K562 (cell line): ENCODE data around the gene SPATA19. TPM values are rescaled to one million over a fixed set of nuclear protein-coding genes. Genes with fewer than 3 reads are reported as not detected.

Experiments used
- ATAC-seq: fragments of 200-7000 bp; cut with Tn5 transposase; 3 replicates; pipeline ENCODE4 v1.9.1; 2020; ENCODE audit warnings: moderate library complexity
- BruUV-seq: library from RNA; stranded (reverse); fragments of 400-500 nt; replicated peaks from 2 replicates; lab custom pipeline; 2021; lab: Mats Ljungman, UMichigan
- CTCF ChIA-PET: fragments of 300-600 bp; formaldehyde crosslinking; extraction: SDS; loops from one replicate; lab custom pipeline; 2021; ENCODE audit warnings: low intra/inter-chr PET ratio; lab: Yijun Ruan, JAX
- POLR2A ChIA-PET: fragments of 300-600, 350-650 bp; sonication (Branson Sonifier 250); formaldehyde crosslinking; extraction: SDS; loops from one replicate; lab custom pipeline; 2021; ENCODE audit warnings: antibody characterized with exemption, inconsistent platforms; lab: Yijun Ruan, JAX
- DNase-seq, 4 experiments: peaks; one replicate each; pipeline versions ENCODE4 v3.0.0 to v3.0.0-alpha.2; 2011 to 2018; ENCODE audit warnings: low spot score in 3 of 4, mixed read lengths in 3 of 4; ENCODE audit errors: extremely low read depth in 1 of 4
- FAIRE-seq: peaks from 2 replicates; lab custom pipeline; 2011; peaks lifted over from hg19 to GRCh38; lab: Jason Lieb, UNC
- H2AFZ ChIP-seq: 2 replicates; pipeline ENCODE4 v1.6.0; 2011; ENCODE audit warnings: low read depth, low read length, control low read depth, inconsistent platforms
- H3K27ac ChIP-seq: fragments of 200-600 bp; 3 replicates; pipeline ENCODE4 v1.8.0; 2011; ENCODE audit warnings: low read depth, mild to moderate bottlenecking, control low read depth, inconsistent platforms, low read length, moderate library complexity, mixed read lengths; ENCODE audit errors: extremely low read depth
- H3K27me3 ChIP-seq, 2 experiments: fragments of 300-600 bp in 1 of 2; 2 replicates in 1 of 2; 3 replicates in 1 of 2; pipeline versions ENCODE4 v1.6.0 to v1.8.0; 2011; ENCODE audit warnings: inconsistent platforms in 2 of 2, low read length in 2 of 2, mild to moderate bottlenecking in 1 of 2, mixed read lengths in 1 of 2, moderate library complexity in 1 of 2; ENCODE audit not compliant: control insufficient read depth in 2 of 2, insufficient read depth in 2 of 2
- H3K36me3 ChIP-seq: fragments of 300-600 bp; 3 replicates; pipeline ENCODE4 v1.8.0; 2011; ENCODE audit warnings: mild to moderate bottlenecking, low read length, inconsistent platforms; ENCODE audit not compliant: control insufficient read depth, insufficient read depth
- H3K4me1 ChIP-seq, 2 experiments: fragments of 200-600 bp in 1 of 2; replicated peaks in 1 of 2; 2 replicates in 1 of 2; 3 replicates in 1 of 2; pipeline versions ENCODE4 v1.5.1 to v1.8.0; 2011; ENCODE audit warnings: inconsistent platforms in 2 of 2, low read length in 2 of 2, mild to moderate bottlenecking in 1 of 2, mixed read lengths in 1 of 2, moderate library complexity in 1 of 2; ENCODE audit not compliant: control insufficient read depth in 2 of 2, insufficient read depth in 2 of 2
- H3K4me2 ChIP-seq: 2 replicates; pipeline ENCODE4 v1.6.1; 2011; ENCODE audit warnings: low read length, control low read depth, inconsistent platforms, mixed read lengths; ENCODE audit not compliant: insufficient read depth
- H3K4me3 ChIP-seq: fragments of 200-600 bp; sonication (generic), shearing (Covaris generic); 2 replicates; pipeline ENCODE4 v1.5.1; 2016; ENCODE audit warnings: control low read depth, inconsistent platforms
- H3K79me2 ChIP-seq: fragments of 200-600 bp; 3 replicates; pipeline ENCODE4 v1.8.0; 2011; ENCODE audit warnings: low read length, inconsistent platforms; ENCODE audit not compliant: control insufficient read depth, insufficient read depth
- H3K9ac ChIP-seq, 2 experiments: 2 replicates each; pipeline versions ENCODE4 v1.6.0 to v1.6.1; 2011; ENCODE audit warnings: low read depth in 2 of 2, low read length in 2 of 2, control low read depth in 1 of 2, inconsistent platforms in 1 of 2, mild to moderate bottlenecking in 1 of 2, mixed read lengths in 1 of 2; ENCODE audit not compliant: insufficient read depth in 1 of 2
- H3K9me1 ChIP-seq: one replicate; pipeline ENCODE4 v1.6.0; 2011; ENCODE audit warnings: inconsistent platforms, mild to moderate bottlenecking, low read length, moderate library complexity; ENCODE audit not compliant: control insufficient read depth, insufficient read depth
- H3K9me3 ChIP-seq: replicated peaks from 2 replicates; pipeline ENCODE4 v1.5.1; 2011; ENCODE audit warnings: low read depth, low read length, inconsistent platforms; ENCODE audit not compliant: control insufficient read depth, insufficient read depth
- H4K20me1 ChIP-seq: replicated peaks from 2 replicates; pipeline ENCODE4 v1.6.1; 2011; ENCODE audit warnings: low read length, inconsistent platforms, mixed read lengths; ENCODE audit not compliant: control insufficient read depth, insufficient read depth
- RAD21 ChIP-seq, 2 experiments: fragments of 250-450 bp in 1 of 2; fragments of 450-650 bp in 1 of 2; sonication (Bioruptor Pico) in 1 of 2; formaldehyde crosslinking in 1 of 2; IDR thresholded peaks in 1 of 2; conservative IDR thresholded peaks in 1 of 2; 2 replicates each; pipeline versions ENCODE4 v1.4.0 to v1.8.0; 2020 to 2022; ENCODE audit warnings: mild to moderate bottlenecking in 2 of 2, moderate library complexity in 1 of 2
- SMC3 ChIP-seq: conservative IDR thresholded peaks from 2 replicates; pipeline ENCODE4 v1.6.1; 2011; ENCODE audit warnings: low read depth, low read length, improper control_type of control experiment; ENCODE audit not compliant: insufficient read depth
- ZMIZ1 ChIP-seq, 2 experiments: fragments of 150-350 bp in 1 of 2; IDR thresholded peaks; 2 replicates each; pipeline ENCODE4 v1.6.1; 2012 to 2016; ENCODE audit warnings: low read depth in 2 of 2, low read length in 2 of 2, mild to moderate bottlenecking in 1 of 2, moderate library complexity in 1 of 2
- WGBS: fragments of 100-300 bp; shearing (Covaris generic); methylation state at CpG from one replicate; pipeline ENCODE4 v1.1.6; 2016; ENCODE audit warnings: low coverage, mixed read lengths; ENCODE audit not compliant: insufficient coverage; ENCODE audit errors: missing lambda C conversion rate; 5-methylcytosine and 5-hydroxymethylcytosine counted together
- in situ Hi-C: fragments of 300-500 bp; cut with MboI; formaldehyde crosslinking; loops from 4 replicates; pipeline ENCODE4 v1.15.0; 2018; ENCODE audit warnings: inconsistent platforms, mixed read lengths
- intact Hi-C: fragments of 100-400 bp; cut with micrococcal nuclease; formaldehyde crosslinking; loops from 2 replicates; pipeline ENCODE4 v1.14.2; 2022
- polyA plus RNA-seq, 8 experiments: library from polyadenylated mRNA; depleted of rRNA in 4 of 8; stranded (reverse) in 5 of 8; unstranded in 3 of 8; fragments of >200 nt; fragmentation: Nextera tagmentation in 2 of 8; fragmentation: Illumina TruSeq in 1 of 8; extraction: Ambion mirVana in 2 of 8; extraction: Trizol in 1 of 8; gene quantifications; 2 replicates each; pipeline versions ENCODE4 v1.2.1 to v1.2.3, GENCODE V29; 2011 to 2014; ENCODE audit warnings: inconsistent platforms in 1 of 8, missing spikeins in 1 of 8
- total RNA-seq, 7 experiments: library from RNA; depleted of rRNA in 6 of 7; stranded (reverse); fragments of >200 nt in 6 of 7; fragmentation: Illumina TruSeq in 2 of 7; extraction: Trizol in 2 of 7; gene quantifications; 2 replicates each; pipeline versions ENCODE4 v1.2.1 to v1.2.3, GENCODE V29; 2011 to 2021; ENCODE audit warnings: low replicate concordance in 1 of 7
- TF ChIP-seq, protein P1 (sequence below), 3 experiments: IDR thresholded peaks in 2 of 3; conservative IDR thresholded peaks in 1 of 3; 2 replicates each; pipeline ENCODE4 v1.5.1; 2011 to 2012; ENCODE audit warnings: low read length in 3 of 3, mild to moderate bottlenecking in 3 of 3, control low read depth in 2 of 3, improper control_type of control experiment in 1 of 3, inconsistent platforms in 1 of 3, low read depth in 1 of 3, mixed read lengths in 1 of 3, moderate library complexity in 1 of 3; ENCODE audit not compliant: insufficient read depth in 2 of 3
- TF ChIP-seq, protein P2 (sequence below): IDR thresholded peaks from 2 replicates; pipeline ENCODE4 v1.6.1; 2011; ENCODE audit warnings: borderline replicate concordance, low read depth, mild to moderate bottlenecking, moderate library complexity, low read length; ENCODE audit not compliant: insufficient read depth, poor library complexity, severe bottlenecking

The SPATA19 gene
- total and polyA plus RNA-seq, 9 of the 15 experiments (the other 6 are each of a cell fraction or from before 2014, with no cell fraction given): not detected

- peak; percentile 28 to 57; a peak in 3 of 4 replicates for TF ChIP-seq RAD21 (CRISPR knock-in tag; conservative IDR thresholded peaks at IDR 0.05 in 1 of 2, IDR thresholded peaks at IDR 0.05 in 1 of 2)
- TF ChIP-seq ZMIZ1 (IDR thresholded peaks at IDR 0.05; ENCODE audit: low read depth in 2 of 2, low read length in 2 of 2): no peak
- TF ChIP-seq, protein P1, sequence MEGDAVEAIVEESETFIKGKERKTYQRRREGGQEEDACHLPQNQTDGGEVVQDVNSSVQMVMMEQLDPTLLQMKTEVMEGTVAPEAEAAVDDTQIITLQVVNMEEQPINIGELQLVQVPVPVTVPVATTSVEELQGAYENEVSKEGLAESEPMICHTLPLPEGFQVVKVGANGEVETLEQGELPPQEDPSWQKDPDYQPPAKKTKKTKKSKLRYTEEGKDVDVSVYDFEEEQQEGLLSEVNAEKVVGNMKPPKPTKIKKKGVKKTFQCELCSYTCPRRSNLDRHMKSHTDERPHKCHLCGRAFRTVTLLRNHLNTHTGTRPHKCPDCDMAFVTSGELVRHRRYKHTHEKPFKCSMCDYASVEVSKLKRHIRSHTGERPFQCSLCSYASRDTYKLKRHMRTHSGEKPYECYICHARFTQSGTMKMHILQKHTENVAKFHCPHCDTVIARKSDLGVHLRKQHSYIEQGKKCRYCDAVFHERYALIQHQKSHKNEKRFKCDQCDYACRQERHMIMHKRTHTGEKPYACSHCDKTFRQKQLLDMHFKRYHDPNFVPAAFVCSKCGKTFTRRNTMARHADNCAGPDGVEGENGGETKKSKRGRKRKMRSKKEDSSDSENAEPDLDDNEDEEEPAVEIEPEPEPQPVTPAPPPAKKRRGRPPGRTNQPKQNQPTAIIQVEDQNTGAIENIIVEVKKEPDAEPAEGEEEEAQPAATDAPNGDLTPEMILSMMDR (IDR thresholded peaks at IDR 0.05 in 2 of 3, conservative IDR thresholded peaks at IDR 0.05 in 1 of 3; ENCODE audit: insufficient read depth in 2 of 3, low read depth in 1 of 3, low read length in 3 of 3): peak; percentile 54 to 63 (median 58)
- TF ChIP-seq SMC3: peak; percentile 38; the same call in 1 of the 2 replicates
- TF ChIP-seq, protein P2, sequence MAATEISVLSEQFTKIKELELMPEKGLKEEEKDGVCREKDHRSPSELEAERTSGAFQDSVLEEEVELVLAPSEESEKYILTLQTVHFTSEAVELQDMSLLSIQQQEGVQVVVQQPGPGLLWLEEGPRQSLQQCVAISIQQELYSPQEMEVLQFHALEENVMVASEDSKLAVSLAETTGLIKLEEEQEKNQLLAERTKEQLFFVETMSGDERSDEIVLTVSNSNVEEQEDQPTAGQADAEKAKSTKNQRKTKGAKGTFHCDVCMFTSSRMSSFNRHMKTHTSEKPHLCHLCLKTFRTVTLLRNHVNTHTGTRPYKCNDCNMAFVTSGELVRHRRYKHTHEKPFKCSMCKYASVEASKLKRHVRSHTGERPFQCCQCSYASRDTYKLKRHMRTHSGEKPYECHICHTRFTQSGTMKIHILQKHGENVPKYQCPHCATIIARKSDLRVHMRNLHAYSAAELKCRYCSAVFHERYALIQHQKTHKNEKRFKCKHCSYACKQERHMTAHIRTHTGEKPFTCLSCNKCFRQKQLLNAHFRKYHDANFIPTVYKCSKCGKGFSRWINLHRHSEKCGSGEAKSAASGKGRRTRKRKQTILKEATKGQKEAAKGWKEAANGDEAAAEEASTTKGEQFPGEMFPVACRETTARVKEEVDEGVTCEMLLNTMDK: peak; percentile 69
- H3K9me1 ChIP-seq: no peaks in the 10 kb centered on the region
- H3K9ac ChIP-seq: no peak overlapping the region
- DNase-seq (peak; percentile 53 to 64 (median 55)), FAIRE-seq (peak; percentile 68), ATAC-seq (peak; percentile 89)
- no peaks in the 10 kb centered on the region for H3K36me3 ChIP-seq
- no peak overlapping the region for H3K27ac ChIP-seq
- CTCF ChIA-PET: no interaction called here
- H3K4me2 ChIP-seq: no peak overlapping the region
- intact Hi-C loops: loop anchor here (2.0 to 10.0 kb wide), 3 partner anchors 247 to 739 kb away; no protein-coding TSS in a partner anchor
- no peaks in the 10 kb centered on the region for H3K79me2 ChIP-seq
- in situ Hi-C loops: loop anchor here (10.0 kb wide), 1 partner anchor 747 kb away; no protein-coding TSS in a partner anchor
- H3K4me1 ChIP-seq: no peaks in the 10 kb centered on the region
- no peaks in the 10 kb centered on the region for H3K27me3 ChIP-seq
- H3K4me3 ChIP-seq: no peak overlapping the region
- WGBS: 1% methylated on average over 8 of the region's 8 CpGs
- no TSS peak for BruUV-seq
- no peaks in the 10 kb centered on the region for H4K20me1 ChIP-seq
- no peak overlapping the region for H2AFZ ChIP-seq
- POLR2A ChIA-PET: no interaction called here
- H3K9me3 ChIP-seq: no peaks in the 10 kb centered on the region
Observed at GRCh38 chr11:133821776-133822175, 23.5 kb downstream of the SPATA19 start.
